Loucy (cell line): ENCODE measurements around the gene PBX1.

Experiments
- EZH2phosphoT487 ChIP-seq: fragments of 200-600 bp; IDR thresholded peaks from 2 replicates; pipeline ENCODE4 v1.6.1; 2018; ENCODE audit warnings: antibody characterized with exemption, mild to moderate bottlenecking, moderate library complexity, borderline replicate concordance
- TF ChIP-seq, protein P1 (sequence below): fragments of 200-600 bp; sonication (generic); conservative IDR thresholded peaks from 2 replicates; pipeline ENCODE4 v1.5.1; 2014; ENCODE audit warnings: mild to moderate bottlenecking, antibody characterized with exemption, low read length

GRCh38 chr1:164610538-164611222 lies 51.7 kb downstream of the PBX1 start:
- TF ChIP-seq, protein P1, sequence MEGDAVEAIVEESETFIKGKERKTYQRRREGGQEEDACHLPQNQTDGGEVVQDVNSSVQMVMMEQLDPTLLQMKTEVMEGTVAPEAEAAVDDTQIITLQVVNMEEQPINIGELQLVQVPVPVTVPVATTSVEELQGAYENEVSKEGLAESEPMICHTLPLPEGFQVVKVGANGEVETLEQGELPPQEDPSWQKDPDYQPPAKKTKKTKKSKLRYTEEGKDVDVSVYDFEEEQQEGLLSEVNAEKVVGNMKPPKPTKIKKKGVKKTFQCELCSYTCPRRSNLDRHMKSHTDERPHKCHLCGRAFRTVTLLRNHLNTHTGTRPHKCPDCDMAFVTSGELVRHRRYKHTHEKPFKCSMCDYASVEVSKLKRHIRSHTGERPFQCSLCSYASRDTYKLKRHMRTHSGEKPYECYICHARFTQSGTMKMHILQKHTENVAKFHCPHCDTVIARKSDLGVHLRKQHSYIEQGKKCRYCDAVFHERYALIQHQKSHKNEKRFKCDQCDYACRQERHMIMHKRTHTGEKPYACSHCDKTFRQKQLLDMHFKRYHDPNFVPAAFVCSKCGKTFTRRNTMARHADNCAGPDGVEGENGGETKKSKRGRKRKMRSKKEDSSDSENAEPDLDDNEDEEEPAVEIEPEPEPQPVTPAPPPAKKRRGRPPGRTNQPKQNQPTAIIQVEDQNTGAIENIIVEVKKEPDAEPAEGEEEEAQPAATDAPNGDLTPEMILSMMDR = no peak
- TF ChIP-seq EZH2phosphoT487 = no peak
